ENCODE measurements around the gene SDC4. TPM values are rescaled to one million over a fixed set of nuclear protein-coding genes. Genes with fewer than 3 reads are reported as not detected.

Gene SDC4
- total RNA-seq, 6 donors from 2014 or later, result 178 to 568 (median 291) TPM

DNA sequence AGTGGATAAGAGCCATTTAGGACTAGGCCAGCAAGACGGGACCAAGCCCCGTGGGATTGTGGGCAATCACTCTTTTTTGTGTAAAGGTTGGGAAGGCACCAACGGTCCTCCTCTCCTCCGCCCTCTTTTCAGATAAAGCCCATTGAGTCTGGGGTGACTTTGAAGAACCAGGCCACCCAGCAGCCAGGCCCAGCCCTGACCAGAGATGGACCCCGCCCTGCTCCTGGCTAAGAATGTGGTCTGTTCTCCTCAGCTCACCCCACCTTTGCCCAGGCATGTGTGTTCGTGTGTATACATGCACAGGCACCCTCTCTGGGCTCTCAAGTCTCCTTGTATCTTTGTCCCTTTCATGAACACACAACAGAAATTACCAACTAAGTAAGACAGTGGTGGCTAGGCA is 9.1 kb downstream of the SDC4 start:
- DNase-seq, result peak; percentile 22 to 59
- peaks cover 46 to 80% (median 59%) of the 10 kb centered on the region in 4 donors for H3K4me1 ChIP-seq
- 55 to 87% methylated on average over 6 of the region's 6 CpGs for WGBS, 2 donors

DNA sequence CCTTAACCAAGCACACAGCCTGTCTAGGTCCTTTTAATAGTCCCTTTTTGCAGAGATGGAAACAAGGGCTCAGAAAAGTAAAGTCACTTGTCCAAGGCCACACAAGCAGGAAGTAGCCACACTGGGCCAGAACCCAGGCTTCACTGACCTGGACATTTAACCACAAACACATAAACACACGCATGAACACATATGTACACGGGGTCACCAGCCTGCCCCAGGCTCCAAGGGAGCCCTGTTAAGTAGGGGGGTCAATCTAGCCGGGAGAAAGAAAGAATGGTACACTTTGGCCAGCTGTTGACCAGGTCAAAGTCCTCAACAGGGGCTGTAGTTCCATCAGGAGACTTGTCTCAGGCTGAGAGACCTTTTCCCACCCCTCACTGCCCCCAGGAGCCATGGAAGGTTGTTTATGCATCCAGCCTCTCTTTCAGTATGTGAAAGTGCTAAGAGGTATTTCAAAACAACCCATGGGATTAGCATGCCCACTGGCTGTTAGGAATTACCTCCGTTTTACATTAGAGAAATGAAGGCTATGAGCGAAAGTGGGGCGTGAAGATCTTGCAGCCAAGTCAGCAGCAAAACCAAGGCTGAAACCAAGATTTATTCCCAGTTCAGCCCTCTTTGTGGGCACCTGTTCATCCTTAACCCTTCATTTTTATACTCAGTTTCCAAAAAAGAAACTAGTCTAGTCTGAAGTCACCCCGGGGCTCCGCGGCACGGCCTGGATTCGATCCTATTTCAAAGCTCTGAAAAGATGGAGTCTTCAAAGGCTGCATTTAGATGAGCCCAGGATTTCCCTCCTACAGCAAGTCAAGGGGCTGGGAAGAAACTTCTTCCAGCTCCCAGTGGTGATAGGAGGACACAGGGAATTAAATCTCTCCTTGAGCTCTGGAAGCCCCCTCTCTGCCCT is 9.8 kb downstream of the SDC4 start:
- peak in 1 of 2 donors; percentile 27 for DNase-seq
- no peak for ATAC-seq (ENCODE audit: low FRiP score in 2 of 2)
- Histone ChIP-seq H3K36me3 (peaks cover 3 to 44% (median 17%) of the 10 kb centered on the region in 4 donors), H3K9me3 (no peaks in the 10 kb centered on the region), H3K4me3 (peak overlapping the region in 1 of 4 donors; percentile 7), H3K27ac (peak overlapping the region; percentile 76 to 92 (median 92)), H3K27me3 (no peaks in the 10 kb centered on the region), H3K4me1 (peaks cover 39 to 72% (median 54%) of the 10 kb centered on the region in 4 donors)
- WGBS, 2 donors, result 75 to 76% methylated on average over 10 to 11 of the region's 11 CpGs
- TF ChIP-seq, protein P1, sequence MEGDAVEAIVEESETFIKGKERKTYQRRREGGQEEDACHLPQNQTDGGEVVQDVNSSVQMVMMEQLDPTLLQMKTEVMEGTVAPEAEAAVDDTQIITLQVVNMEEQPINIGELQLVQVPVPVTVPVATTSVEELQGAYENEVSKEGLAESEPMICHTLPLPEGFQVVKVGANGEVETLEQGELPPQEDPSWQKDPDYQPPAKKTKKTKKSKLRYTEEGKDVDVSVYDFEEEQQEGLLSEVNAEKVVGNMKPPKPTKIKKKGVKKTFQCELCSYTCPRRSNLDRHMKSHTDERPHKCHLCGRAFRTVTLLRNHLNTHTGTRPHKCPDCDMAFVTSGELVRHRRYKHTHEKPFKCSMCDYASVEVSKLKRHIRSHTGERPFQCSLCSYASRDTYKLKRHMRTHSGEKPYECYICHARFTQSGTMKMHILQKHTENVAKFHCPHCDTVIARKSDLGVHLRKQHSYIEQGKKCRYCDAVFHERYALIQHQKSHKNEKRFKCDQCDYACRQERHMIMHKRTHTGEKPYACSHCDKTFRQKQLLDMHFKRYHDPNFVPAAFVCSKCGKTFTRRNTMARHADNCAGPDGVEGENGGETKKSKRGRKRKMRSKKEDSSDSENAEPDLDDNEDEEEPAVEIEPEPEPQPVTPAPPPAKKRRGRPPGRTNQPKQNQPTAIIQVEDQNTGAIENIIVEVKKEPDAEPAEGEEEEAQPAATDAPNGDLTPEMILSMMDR (IDR thresholded peaks at IDR 0.05), result no peak
- no peak for TF ChIP-seq POLR2AphosphoS5 (IDR thresholded peaks at IDR 0.05)
- peak in 1 of 4 donors; percentile 7 for TF ChIP-seq POLR2A (IDR thresholded peaks at IDR 0.05)
- TF ChIP-seq EP300 (IDR thresholded peaks at IDR 0.05), result no peak

More for the DNA sequence above, 9.1 kb downstream of the SDC4 start:
- no peak overlapping the region for H3K4me3 ChIP-seq
- ATAC-seq (ENCODE audit: low FRiP score in 2 of 2), result no peak
- no peaks in the 10 kb centered on the region for H3K27me3 ChIP-seq
- TF ChIP-seq POLR2AphosphoS5 (IDR thresholded peaks at IDR 0.05) (no peak), EP300 (IDR thresholded peaks at IDR 0.05) (no peak), POLR2A (IDR thresholded peaks at IDR 0.05) (no peak)
- TF ChIP-seq, protein P1 (IDR thresholded peaks at IDR 0.05), result no peak
- peaks cover 3 to 39% (median 16%) of the 10 kb centered on the region in 4 donors for H3K36me3 ChIP-seq
- no peaks in the 10 kb centered on the region for H3K9me3 ChIP-seq
- H3K27ac ChIP-seq, result peak overlapping the region; percentile 76 to 92 (median 92)

DNA sequence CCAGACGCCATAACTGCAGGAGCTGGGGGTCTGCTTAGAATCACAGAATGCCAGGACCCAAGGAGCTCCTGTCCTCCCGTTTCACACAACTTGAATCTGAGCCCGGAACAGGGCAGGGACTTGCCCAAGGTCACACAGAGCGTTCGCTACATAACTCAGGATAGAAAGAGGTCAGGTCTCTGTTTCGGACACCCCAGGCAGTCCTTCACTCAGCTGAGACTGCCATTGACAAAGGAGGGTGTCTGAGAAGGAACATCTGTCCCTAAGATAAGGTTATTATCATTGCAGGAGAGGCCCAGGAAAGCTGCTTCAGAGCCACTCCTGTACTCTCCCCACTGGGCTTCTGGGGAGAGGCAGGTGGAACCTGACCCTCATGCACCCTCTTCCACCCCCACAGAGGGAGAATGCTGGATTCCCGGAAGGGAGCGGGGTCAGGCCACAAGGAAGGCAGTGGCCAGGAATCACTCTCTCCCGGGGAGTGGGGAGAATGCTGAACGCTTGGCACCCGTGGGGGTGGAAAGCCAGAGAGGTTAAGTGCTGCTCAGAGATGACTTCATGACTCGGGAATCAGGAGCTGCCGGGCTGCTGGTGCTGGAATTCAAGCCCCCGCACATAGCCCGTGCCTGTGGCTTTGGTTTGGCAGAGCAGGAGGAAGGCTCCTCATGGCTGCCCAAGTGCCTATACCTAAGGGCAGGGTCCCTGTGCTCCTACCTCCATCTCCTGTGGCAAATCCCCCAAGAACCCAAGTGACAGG is 10.7 kb downstream of the SDC4 start:
- Histone ChIP-seq H3K27ac (peak overlapping the region; percentile 76 to 92 (median 92)), H3K4me3 (peak overlapping the region in 1 of 4 donors; percentile 7), H3K9me3 (no peaks in the 10 kb centered on the region), H3K4me1 (peaks cover 30 to 64% (median 49%) of the 10 kb centered on the region in 4 donors), H3K27me3 (no peaks in the 10 kb centered on the region), H3K36me3 (peaks cover 4 to 52% (median 24%) of the 10 kb centered on the region in 4 donors)
- TF ChIP-seq, protein P1 (IDR thresholded peaks at IDR 0.05), result no peak
- TF ChIP-seq POLR2AphosphoS5 (IDR thresholded peaks at IDR 0.05), result peak; percentile 40 to 76
- TF ChIP-seq POLR2A (IDR thresholded peaks at IDR 0.05), result peak in 1 of 4 donors; percentile 11
- peak; percentile 28 to 79 (median 59) for TF ChIP-seq EP300 (IDR thresholded peaks at IDR 0.05)
- WGBS, 2 donors, result 50 to 75% methylated on average over 8 to 15 of the region's 15 CpGs
- DNase-seq (peak in 1 of 2 donors; percentile 73), ATAC-seq (ENCODE audit: low FRiP score in 2 of 2) (peak; percentile 61 to 62)

GRCh38 chr20:45336530-45337366 is 11.5 kb downstream of the SDC4 start:
- peak overlapping the region; percentile 76 to 92 (median 92) for H3K27ac ChIP-seq
- H3K36me3 ChIP-seq, result peaks cover 12 to 60% (median 29%) of the 10 kb centered on the region in 4 donors
- ATAC-seq (ENCODE audit: low FRiP score in 2 of 2), result peak; percentile 42 to 53
- peaks cover 22 to 56% (median 41%) of the 10 kb centered on the region in 4 donors for H3K4me1 ChIP-seq
- H3K4me3 ChIP-seq, result no peak overlapping the region
- TF ChIP-seq POLR2AphosphoS5 (IDR thresholded peaks at IDR 0.05) (peak; percentile 26 to 37), EP300 (IDR thresholded peaks at IDR 0.05) (no peak)
- H3K27me3 ChIP-seq, result no peaks in the 10 kb centered on the region
- H3K9me3 ChIP-seq, result no peaks in the 10 kb centered on the region
- 65 to 73% methylated on average over 10 to 11 of the region's 11 CpGs for WGBS, 2 donors
- no peak for DNase-seq
